Measurements from ENCODE around the gene MAP4K3.

The MAP4K3 gene

GRCh38 chr2:39408351-39409136 is 28.5 kb downstream of the MAP4K3 start:
- FAIRE-seq (no peak), DNase-seq (ENCODE audit: insufficient read length, low spot score) (no peak)
- TF ChIP-seq CTCF (IDR thresholded peaks at IDR 0.05; ENCODE audit: insufficient read depth, missing control alignments) = no peak

- FAIRE-seq (no peak), DNase-seq (ENCODE audit: insufficient read length, low spot score) (no peak)
Observed at GRCh38 chr2:39407516-39408296, 29.4 kb downstream of the MAP4K3 start.

GRCh38 chr2:39405364-39405763 is 31.7 kb downstream of the MAP4K3 start:
- FAIRE-seq (no peak), DNase-seq (ENCODE audit: insufficient read length, low spot score) (no peak)
- TF ChIP-seq CTCF (IDR thresholded peaks at IDR 0.05; ENCODE audit: insufficient read depth, missing control alignments) = no peak

More at GRCh38 chr2:39407516-39408296, 29.4 kb downstream of the MAP4K3 start:
- TF ChIP-seq CTCF (IDR thresholded peaks at IDR 0.05; ENCODE audit: insufficient read depth, missing control alignments) = no peak

GRCh38 chr2:39403311-39403710 is 33.8 kb downstream of the MAP4K3 start:
- no peak for TF ChIP-seq CTCF (IDR thresholded peaks at IDR 0.05; ENCODE audit: insufficient read depth, missing control alignments)
- DNase-seq (ENCODE audit: insufficient read length, low spot score) = no peak
- FAIRE-seq = no peak

- TF ChIP-seq CTCF (IDR thresholded peaks at IDR 0.05; ENCODE audit: insufficient read depth, missing control alignments) = no peak
- DNase-seq (ENCODE audit: insufficient read length, low spot score) (no peak), FAIRE-seq (no peak)
Observed at GRCh38 chr2:39401319-39401718, 35.8 kb downstream of the MAP4K3 start.

- DNase-seq (ENCODE audit: insufficient read length, low spot score) (no peak), FAIRE-seq (no peak)
- no peak for TF ChIP-seq CTCF (IDR thresholded peaks at IDR 0.05; ENCODE audit: insufficient read depth, missing control alignments)
Observed at GRCh38 chr2:39399570-39399969, 37.5 kb downstream of the MAP4K3 start.

GRCh38 chr2:39395313-39395712 is 41.8 kb downstream of the MAP4K3 start:
- TF ChIP-seq CTCF (IDR thresholded peaks at IDR 0.05; ENCODE audit: insufficient read depth, missing control alignments) = no peak
- DNase-seq (ENCODE audit: insufficient read length, low spot score) (no peak), FAIRE-seq (peak; percentile 32)

Measured in D721Med (cell line).